Neutrophil (primary cell): Measurements from ENCODE around the gene KMT2D.

Source experiments
- H3K27ac ChIP-seq: fragments of 200-600 bp; sonication (generic); 2 replicates; pipeline ENCODE4 v1.5.1; 2016; ENCODE audit warnings: mild to moderate bottlenecking, moderate library complexity
- H3K27me3 ChIP-seq: fragments of 200-600 bp; sonication (generic); 2 replicates; pipeline ENCODE4 v1.6.0; 2016; ENCODE audit warnings: mild to moderate bottlenecking
- H3K36me3 ChIP-seq: fragments of 200-600 bp; sonication (generic); 2 replicates; pipeline ENCODE4 v1.5.1; 2017
- H3K4me1 ChIP-seq, 2 experiments: fragments of 200-600 bp in 1 of 2; sonication (generic) in 1 of 2; 1 replicate in 1 of 2; 2 replicates in 1 of 2; pipeline versions ENCODE4 v1.5.1 to v1.6.1; 2013 to 2016; ENCODE audit warnings: low read depth in 1 of 2, low read length in 1 of 2, mild to moderate bottlenecking in 1 of 2, moderate library complexity in 1 of 2; ENCODE audit not compliant: control insufficient read depth in 1 of 2, insufficient read depth in 1 of 2
- H3K4me3 ChIP-seq, 2 experiments: fragments of 200-600 bp in 1 of 2; sonication (generic) in 1 of 2; 1 replicate in 1 of 2; 2 replicates in 1 of 2; pipeline ENCODE4 v1.5.1; 2013 to 2016; ENCODE audit warnings: low read depth in 1 of 2, low read length in 1 of 2, mild to moderate bottlenecking in 1 of 2, moderate library complexity in 1 of 2
- H3K9me3 ChIP-seq: fragments of 200-600 bp; sonication (generic); 2 replicates; pipeline ENCODE4 v1.5.1; 2016
- CTCF ChIP-seq: fragments of 200-600 bp; sonication (generic); IDR thresholded peaks from 2 replicates; pipeline ENCODE4 v1.5.1; 2016; ENCODE audit warnings: antibody characterized with exemption

The KMT2D gene

GRCh38 chr12:49038291-49038955, 22.2 kb downstream of the KMT2D start:
- H3K4me1 ChIP-seq: peaks cover 9 to 14% of the 10 kb centered on the region in 2 experiments

GRCh38 chr12:49037947-49038237, 22.7 kb downstream of the KMT2D start:
- Histone ChIP-seq H3K36me3 (peaks cover 97% of the 10 kb centered on the region), H3K4me1 (peaks cover 9 to 14% of the 10 kb centered on the region in 2 experiments), H3K27me3 (no peaks in the 10 kb centered on the region), H3K4me3 (no peak overlapping the region), H3K9me3 (no peaks in the 10 kb centered on the region), H3K27ac (no peak overlapping the region)
- TF ChIP-seq CTCF: no peak

More at GRCh38 chr12:49038291-49038955, 22.2 kb downstream of the KMT2D start:
- Histone ChIP-seq H3K27ac (no peak overlapping the region), H3K9me3 (no peaks in the 10 kb centered on the region), H3K36me3 (peaks cover 97% of the 10 kb centered on the region), H3K4me3 (no peak overlapping the region), H3K27me3 (no peaks in the 10 kb centered on the region)
- TF ChIP-seq CTCF: no peak

- no peaks in the 10 kb centered on the region for H3K9me3 ChIP-seq
- H3K27ac ChIP-seq: no peak overlapping the region
- no peak overlapping the region for H3K4me3 ChIP-seq
- peaks cover 97% of the 10 kb centered on the region for H3K36me3 ChIP-seq
- H3K27me3 ChIP-seq: no peaks in the 10 kb centered on the region
- H3K4me1 ChIP-seq: peaks cover 9 to 14% of the 10 kb centered on the region in 2 experiments
- TF ChIP-seq CTCF: no peak
Measured at GRCh38 chr12:49037111-49037946, 23.3 kb downstream of the KMT2D start.

- TF ChIP-seq CTCF: no peak
- peaks cover 9 to 14% of the 10 kb centered on the region in 2 experiments for H3K4me1 ChIP-seq
- H3K36me3 ChIP-seq: peaks cover 97% of the 10 kb centered on the region
- no peaks in the 10 kb centered on the region for H3K27me3 ChIP-seq
- no peaks in the 10 kb centered on the region for H3K9me3 ChIP-seq
- no peak overlapping the region for H3K4me3 ChIP-seq
- H3K27ac ChIP-seq: peak overlapping the region; percentile 67
Measured at GRCh38 chr12:49036029-49036428, 24.6 kb downstream of the KMT2D start.

- H3K9me3 ChIP-seq: no peaks in the 10 kb centered on the region
- peaks cover 17 to 20% of the 10 kb centered on the region in 2 experiments for H3K4me1 ChIP-seq
- H3K27ac ChIP-seq: no peak overlapping the region
- H3K4me3 ChIP-seq: no peak overlapping the region
- TF ChIP-seq CTCF: no peak
- H3K36me3 ChIP-seq: peaks cover 97% of the 10 kb centered on the region
- H3K27me3 ChIP-seq: no peaks in the 10 kb centered on the region
Measured at GRCh38 chr12:49034286-49034622, 26.3 kb downstream of the KMT2D start.
